GM19395 (cell line): ENCODE data around the gene TEC.
"Not testable (repeated sequence)": the region's sequence is repeated elsewhere in the genome, so short reads cannot be mapped to it uniquely, and the experiment has no call there.

ENCODE experiments used
- ATAC-seq: cut with Tn5 transposase; IDR thresholded peaks from one replicate; pipeline ENCODE4 v1.9.1; 2021; ENCODE audit warnings: mild to moderate bottlenecking, moderate library complexity; ENCODE audit not compliant: unreplicated experiment

TEC gene

GRCh38 chr4:48243887-48244286 lies 25.8 kb downstream of the TEC start:
- no peak for ATAC-seq

GRCh38 chr4:48243429-48243828 lies 26.2 kb downstream of the TEC start:
- no peak for ATAC-seq

- ATAC-seq, result no peak
Measured at GRCh38 chr4:48242511-48243195, 27.0 kb downstream of the TEC start.

- ATAC-seq, result no peak
Measured at GRCh38 chr4:48241731-48242130, 27.9 kb downstream of the TEC start.

GRCh38 chr4:48237996-48238645 lies 31.5 kb downstream of the TEC start:
- ATAC-seq, result no peak

GRCh38 chr4:48235050-48235449 lies 34.6 kb downstream of the TEC start:
- no peak for ATAC-seq

GRCh38 chr4:48234575-48234974 lies 35.1 kb downstream of the TEC start:
- no peak for ATAC-seq

- ATAC-seq, result no peak
Measured at GRCh38 chr4:48228949-48229348, 40.7 kb downstream of the TEC start.

- ATAC-seq, result no peak
Measured at GRCh38 chr4:48227662-48228061, 42.0 kb downstream of the TEC start.

- no peak for ATAC-seq
Measured at GRCh38 chr4:48226199-48226598, 43.4 kb downstream of the TEC start.

- ATAC-seq, result no peak
Measured at GRCh38 chr4:48225368-48226141, 44.1 kb downstream of the TEC start.

GRCh38 chr4:48224606-48225005 lies 45.0 kb downstream of the TEC start:
- ATAC-seq, result no peak

GRCh38 chr4:48223633-48224295 lies 45.9 kb downstream of the TEC start:
- no peak for ATAC-seq

- no peak for ATAC-seq
Measured at GRCh38 chr4:48222491-48222890, 47.1 kb downstream of the TEC start.

GRCh38 chr4:48219430-48219829 lies 50.2 kb downstream of the TEC start:
- not testable (repeated sequence) for ATAC-seq

GRCh38 chr4:48216563-48216962 lies 53.1 kb downstream of the TEC start:
- no peak for ATAC-seq

- no peak for ATAC-seq
Measured at GRCh38 chr4:48215977-48216376, 53.7 kb downstream of the TEC start.

GRCh38 chr4:48212165-48212564 lies 57.5 kb downstream of the TEC start:
- peak; percentile 85 for ATAC-seq

- no peak for ATAC-seq
Measured at GRCh38 chr4:48210966-48211328, 58.7 kb downstream of the TEC start.

- no peak for ATAC-seq
Measured at GRCh38 chr4:48205626-48206025, 64.0 kb downstream of the TEC start.

GRCh38 chr4:48205107-48205506 lies 64.5 kb downstream of the TEC start:
- ATAC-seq, result no peak

- peak; percentile 49 for ATAC-seq
Measured at GRCh38 chr4:48203819-48204218, 65.8 kb downstream of the TEC start.
